ENCODE measurements around the gene VASH2.
"Not testable (repeated sequence)": the region's sequence is repeated elsewhere in the genome, so short reads cannot be mapped to it uniquely, and the experiment has no call there.

Gene VASH2

DNA sequence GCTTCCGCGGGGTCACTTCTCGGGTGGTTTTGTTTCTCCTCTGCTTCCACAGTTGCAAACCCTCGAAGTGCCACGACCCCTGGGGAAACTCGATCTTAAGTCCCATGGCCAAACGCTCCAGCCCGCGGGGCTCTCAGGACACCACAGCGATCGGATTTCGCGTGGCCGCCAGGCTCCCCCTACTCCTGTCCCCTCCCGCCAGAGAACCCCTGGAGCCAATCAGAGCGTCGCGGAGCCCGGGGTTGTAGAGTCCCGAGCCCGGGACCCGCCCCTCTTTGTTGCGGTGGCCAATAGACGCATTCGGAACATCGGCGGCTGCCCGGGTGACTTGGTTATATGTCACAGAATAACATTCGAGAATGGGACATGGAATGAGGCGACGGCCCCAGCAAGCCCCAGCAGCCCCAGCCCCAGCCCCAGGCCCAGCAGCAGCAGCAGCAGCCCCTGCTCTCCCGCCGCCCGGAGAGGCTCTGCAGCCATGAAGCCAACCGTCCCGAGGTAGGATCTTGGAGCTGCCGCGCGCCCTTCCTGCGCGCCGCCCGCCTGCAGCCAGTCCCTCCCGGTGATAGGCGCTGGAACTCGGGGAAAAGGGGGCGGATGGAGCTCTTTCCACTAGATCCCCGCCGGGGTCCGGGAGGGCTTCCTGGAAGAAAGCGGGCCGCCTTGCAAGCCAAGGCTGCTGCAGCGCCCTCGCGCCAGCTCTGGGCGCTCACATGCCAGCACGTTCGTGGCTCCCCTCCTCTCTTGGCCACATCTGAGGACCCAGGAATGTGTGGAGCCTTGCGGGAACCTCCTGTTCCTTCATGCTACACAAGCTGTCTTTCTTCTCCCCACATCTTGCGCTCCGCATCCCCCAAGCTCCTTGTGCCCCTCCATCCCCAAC lies at the start of gene VASH2:
TSS of gene VASH2 (plus strand) at position 299 of the 883 bp plus-strand sequence. CDS start 1,002 bp downstream, outside the sequence.
- DNase-seq (ENCODE audit: insufficient read length, low spot score) (peak; percentile 97), FAIRE-seq (no peak)
- 0 out of 2 replicates have a peak, but pooled peaks have one; percentile 13 for TF ChIP-seq POLR2A (IDR thresholded peaks at IDR 0.05; ENCODE audit: low read depth, low read length)

DNA sequence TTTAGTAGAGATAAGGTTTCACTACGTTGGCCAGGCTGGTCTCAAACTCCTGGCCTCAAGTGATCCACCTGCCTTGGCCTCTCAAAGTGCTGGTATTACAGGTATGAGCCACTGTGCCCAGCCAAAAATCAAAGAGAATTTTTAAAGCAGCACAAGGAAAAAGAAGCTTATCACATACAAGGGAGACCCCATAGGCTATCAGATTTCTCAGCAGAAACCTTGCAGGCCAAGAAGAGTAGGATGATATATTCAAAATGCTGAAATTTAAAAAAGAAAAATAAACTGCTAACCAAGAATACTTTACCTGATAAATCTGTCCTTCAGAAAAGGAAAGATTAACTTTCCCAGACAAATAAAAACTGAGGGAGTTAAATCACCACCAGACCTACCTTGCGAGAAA lies 49.1 kb upstream of the VASH2 start:
- TF ChIP-seq POLR2A (IDR thresholded peaks at IDR 0.05; ENCODE audit: low read depth, low read length): no peak
- FAIRE-seq (no peak), DNase-seq (ENCODE audit: insufficient read length, low spot score) (no peak)

DNA sequence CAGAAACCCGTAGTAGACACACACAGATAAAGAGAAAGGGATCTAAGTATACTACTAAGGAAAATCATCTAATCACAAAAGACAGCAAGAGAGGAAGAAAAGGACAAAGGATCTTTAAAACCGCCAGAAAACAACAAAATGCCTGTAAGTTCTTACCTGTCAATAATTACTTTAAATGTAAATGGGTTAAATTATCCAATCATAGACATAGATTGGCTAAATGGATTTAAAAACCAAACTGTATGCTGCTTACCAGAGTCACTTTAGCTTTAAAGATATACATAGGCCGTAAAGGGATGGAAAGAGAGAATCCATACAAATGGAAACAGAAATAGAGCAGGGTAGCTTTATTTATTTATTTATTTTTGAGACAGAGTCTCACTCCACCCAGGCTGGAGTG lies 48.3 kb upstream of the VASH2 start:
- DNase-seq (ENCODE audit: insufficient read length, low spot score) (no peak), FAIRE-seq (no peak)
- no peak for TF ChIP-seq POLR2A (IDR thresholded peaks at IDR 0.05; ENCODE audit: low read depth, low read length)

DNA sequence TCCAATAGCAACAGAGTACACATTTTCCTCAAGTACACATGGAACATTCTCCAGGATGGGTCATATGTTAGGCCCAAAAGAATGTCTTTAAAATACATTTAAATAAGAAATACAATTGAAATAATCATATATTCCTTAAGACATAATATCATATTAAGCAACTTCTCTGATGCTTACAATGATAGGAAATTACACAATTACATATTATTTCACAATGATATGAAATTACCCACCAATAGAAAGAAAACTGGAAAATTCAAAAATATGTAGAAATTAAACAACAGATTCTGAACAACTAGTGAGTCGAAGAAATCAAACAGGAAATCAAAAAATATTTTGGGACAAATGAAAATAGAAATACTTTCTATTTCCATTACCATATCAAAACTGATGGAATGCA lies 46.7 kb upstream of the VASH2 start:
- DNase-seq (ENCODE audit: insufficient read length, low spot score) (no peak), FAIRE-seq (no peak)
- no peak for TF ChIP-seq POLR2A (IDR thresholded peaks at IDR 0.05; ENCODE audit: low read depth, low read length)

DNA sequence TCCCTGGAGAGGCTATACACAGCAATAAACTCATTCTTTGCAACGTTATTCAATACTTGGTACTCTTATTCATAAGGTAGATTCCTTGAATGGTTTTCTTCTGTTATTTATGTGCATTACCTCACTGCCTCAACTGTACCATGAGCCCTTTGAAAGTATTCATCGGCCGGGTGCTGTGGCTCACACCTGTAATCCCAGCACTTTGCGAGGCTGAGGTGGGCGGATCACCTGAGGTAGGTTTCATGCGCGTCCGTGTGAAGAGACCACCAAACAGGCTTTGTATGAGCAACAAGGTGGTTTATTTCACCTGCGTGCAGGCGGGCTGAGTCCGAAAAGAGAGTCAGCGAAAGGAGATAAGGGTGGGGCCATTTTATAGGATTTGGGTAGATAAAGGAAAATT lies 42.3 kb upstream of the VASH2 start:
- FAIRE-seq: not testable (repeated sequence)

DNA sequence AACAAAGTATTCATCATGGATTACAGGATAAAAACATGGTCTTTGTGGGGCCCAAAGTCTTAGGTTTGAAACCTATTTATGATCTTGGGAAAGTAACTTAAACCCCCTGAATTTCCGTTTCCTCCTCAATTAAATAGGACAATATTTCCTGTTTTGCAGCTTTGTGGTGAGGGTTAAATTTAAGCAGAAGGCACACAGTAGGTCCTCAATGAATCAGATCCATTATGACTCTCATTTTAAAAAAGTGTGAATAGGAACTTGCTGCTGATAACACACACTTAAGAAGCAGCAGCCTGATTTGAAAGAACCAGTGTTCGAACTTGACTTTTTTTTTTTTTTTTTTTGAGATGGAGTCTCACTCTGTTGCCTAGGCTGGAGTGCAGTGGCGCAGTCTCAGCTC lies 41.4 kb upstream of the VASH2 start:
- no peak for TF ChIP-seq POLR2A (IDR thresholded peaks at IDR 0.05; ENCODE audit: low read depth, low read length)
- DNase-seq (ENCODE audit: insufficient read length, low spot score): no peak
- FAIRE-seq: no peak

More for the DNA sequence above, 42.3 kb upstream of the VASH2 start:
- DNase-seq (ENCODE audit: insufficient read length, low spot score): not testable (repeated sequence)

DNA sequence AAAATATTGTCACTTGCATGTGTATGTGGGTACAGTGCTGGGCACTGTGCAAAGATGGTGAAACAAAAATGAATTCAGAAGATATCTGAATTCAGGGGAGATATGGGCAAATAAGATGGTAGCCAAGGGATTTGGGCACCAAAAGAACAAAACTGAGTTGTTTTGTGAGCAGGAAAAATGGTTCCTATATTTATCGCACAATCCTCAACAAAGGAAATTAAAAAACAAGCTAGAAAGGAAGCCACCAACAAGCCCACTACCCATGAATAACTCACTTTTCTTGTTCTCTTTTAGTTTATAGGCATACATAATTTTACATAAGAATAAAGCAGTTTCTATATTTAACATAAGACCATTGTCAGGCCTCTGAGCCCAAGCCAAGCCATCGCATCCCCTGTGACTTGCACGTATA lies 40.7 kb upstream of the VASH2 start:
- DNase-seq (ENCODE audit: insufficient read length, low spot score): no peak
- no peak for FAIRE-seq
- TF ChIP-seq POLR2A (IDR thresholded peaks at IDR 0.05; ENCODE audit: low read depth, low read length): no peak

DNA sequence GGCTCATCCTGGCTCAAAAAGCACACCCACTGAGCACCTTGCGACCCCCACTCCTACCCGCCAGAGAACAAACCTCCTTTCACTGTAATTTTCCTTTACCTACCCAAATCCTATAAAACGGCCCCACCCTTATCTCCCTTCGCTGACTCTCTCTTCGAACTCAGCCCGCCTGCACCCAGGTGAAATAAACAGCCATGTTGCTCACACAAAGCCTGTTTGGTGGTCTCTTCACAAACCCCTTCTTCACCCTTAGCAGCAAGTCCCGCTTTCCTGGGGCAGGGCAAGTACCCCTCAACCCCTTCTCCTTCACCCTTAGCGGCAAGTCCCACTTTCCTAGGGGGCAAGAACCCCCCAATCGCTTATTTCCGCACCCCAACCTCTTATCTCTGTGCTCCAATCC lies 40.1 kb upstream of the VASH2 start:
- DNase-seq (ENCODE audit: insufficient read length, low spot score); FAIRE-seq: not testable (repeated sequence)

DNA sequence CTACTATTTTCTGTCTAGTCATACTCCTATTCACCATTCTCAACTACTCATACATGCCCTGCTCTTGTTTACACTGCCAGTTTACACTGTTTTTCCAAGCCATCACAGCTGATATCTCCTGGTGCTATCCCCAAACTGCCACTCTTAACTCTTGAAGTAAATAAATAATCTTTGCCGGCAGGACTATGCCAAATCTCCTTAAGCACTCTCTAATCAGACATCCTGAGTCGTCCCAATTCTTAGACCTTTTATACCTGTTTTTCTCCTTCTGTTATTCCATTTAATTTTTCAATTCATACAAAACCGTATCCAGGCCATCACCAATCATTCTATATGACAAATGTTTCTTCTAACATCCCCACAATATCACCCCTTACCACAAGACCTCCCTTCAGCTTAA lies 36.7 kb upstream of the VASH2 start:
- FAIRE-seq; DNase-seq (ENCODE audit: insufficient read length, low spot score): not testable (repeated sequence)

DNA sequence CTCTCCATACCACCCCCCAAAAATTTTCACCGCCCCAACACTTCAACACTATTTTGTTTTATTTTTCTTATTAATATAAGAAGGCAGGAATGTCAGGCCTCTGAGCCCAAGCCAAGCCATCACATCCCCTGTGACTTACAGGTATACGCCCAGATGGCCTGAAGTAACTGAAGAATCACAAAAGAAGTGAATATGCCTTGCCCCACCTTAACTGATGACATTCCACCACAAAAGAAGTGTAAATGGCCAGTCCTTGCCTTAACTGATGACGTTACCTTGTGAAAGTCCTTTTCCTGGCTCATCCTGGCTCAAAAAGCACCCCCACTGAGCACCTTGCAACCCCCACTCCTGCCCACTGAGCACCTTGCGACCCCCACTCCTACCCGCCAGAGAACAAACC lies 36.2 kb upstream of the VASH2 start:
- not testable (repeated sequence) for FAIRE-seq; DNase-seq (ENCODE audit: insufficient read length, low spot score)

DNA sequence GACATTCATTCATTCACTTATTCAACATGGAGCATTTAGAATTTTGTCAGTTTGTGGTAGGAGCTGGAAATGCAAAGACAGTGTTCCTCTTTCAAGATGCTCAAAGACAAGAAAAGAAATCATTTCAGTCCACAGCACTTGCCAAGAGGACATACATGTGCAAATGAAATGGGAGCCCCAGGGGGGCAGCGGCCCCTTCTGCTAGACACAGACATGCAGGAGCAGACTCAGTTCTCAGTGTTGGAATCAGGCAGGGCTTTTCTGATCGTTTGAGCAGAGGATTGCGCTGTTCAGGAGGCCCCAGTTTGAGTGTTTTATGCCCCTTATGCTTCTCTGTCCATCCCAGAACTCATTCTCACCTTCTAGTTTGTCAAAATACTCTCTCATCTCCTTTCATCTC lies 35.6 kb upstream of the VASH2 start:
- DNase-seq (ENCODE audit: insufficient read length, low spot score) (no peak), FAIRE-seq (no peak)
- no peak for TF ChIP-seq POLR2A (IDR thresholded peaks at IDR 0.05; ENCODE audit: low read depth, low read length)

DNA sequence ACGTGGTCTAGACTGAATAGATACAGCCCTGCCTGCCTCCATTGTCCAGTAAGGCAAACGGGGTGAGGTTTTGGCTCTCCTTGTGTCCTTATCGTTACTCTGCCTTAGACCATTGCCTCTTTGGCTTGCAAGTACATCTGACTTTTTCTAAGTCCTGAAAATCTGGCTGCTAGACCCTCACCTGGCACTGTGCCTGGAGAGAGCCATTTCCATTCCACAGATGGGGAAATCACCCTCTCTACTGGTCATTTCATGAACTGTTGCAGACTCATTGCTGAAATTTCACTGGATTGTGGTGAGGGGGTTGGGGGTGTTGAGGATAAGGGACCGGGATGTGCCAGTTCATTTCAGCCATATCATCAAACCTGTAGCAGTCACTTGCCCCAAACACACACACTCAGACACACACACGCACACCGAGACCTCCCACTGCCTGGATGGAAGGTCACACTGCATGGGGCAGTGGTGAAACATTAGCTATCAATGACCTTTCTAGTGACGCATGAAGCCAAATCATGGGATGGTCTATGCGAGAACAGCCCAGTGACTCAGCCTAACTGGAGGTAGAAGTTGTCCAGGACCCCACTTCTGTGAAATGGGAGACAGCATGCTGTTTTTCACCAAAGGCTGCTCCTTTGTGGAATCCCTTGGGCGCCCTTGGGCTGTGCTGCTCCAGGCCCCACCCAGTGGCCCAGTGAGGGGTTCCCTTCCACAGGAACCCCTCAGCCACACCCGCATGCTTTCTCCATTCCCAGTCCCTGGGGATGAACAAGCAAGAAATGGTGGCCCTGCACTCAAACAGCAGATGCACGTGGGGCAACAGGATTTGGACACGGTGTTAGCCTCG lies 34.9 kb upstream of the VASH2 start:
- DNase-seq (ENCODE audit: insufficient read length, low spot score) (no peak), FAIRE-seq (no peak)
- no peak for TF ChIP-seq POLR2A (IDR thresholded peaks at IDR 0.05; ENCODE audit: low read depth, low read length)

DNA sequence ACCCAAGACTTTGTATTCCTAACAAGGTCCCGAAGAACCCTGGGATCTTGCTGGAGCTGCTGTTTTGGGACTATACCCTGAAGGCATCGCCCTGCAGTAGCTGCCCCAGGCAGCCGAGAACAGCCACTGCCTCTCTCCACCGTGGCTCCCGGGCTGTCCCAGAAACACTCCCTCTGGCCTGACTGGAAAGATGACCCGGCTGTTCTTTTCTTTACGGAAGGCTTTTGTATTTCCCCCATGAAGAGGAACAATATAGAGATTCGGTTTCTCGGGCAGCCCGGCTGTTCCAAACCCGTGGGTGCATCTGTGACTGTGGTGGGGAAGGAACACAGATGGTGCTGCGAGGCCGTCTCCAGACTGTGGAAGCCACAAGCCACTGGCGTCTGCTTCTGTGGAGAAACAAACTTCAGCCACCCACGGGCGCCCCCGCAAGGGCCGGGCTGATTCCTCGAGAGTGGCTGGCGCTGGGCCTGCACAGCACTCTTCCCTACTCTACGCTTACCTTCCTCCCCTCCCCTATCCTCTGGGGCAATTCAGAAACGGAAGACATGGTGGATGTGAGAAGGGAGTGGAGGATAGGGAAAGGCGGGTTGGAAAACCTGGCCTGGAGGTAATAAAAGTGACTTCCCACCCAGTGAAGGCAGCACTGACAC lies 33.7 kb upstream of the VASH2 start:
- TF ChIP-seq POLR2A (IDR thresholded peaks at IDR 0.05; ENCODE audit: low read depth, low read length): no peak
- FAIRE-seq (no peak), DNase-seq (ENCODE audit: insufficient read length, low spot score) (no peak)

DNA sequence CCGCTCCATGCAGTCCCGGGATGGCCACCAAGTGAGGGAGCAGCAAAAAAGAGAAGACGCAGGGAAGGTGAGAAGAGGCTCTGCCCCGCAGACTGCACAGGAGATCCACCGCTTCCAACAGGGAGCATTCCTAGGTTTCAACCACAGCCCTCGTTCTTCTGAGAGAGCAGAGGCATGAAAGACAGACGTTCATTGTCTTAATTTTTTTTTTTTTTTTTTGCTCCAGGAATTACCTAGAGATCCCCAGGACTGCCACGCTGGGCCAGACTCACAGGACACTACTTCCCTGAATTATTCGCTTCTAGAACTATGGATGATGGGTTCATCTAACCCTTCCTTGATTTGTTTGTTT lies 33.2 kb upstream of the VASH2 start:
- FAIRE-seq: no peak
- no peak for DNase-seq (ENCODE audit: insufficient read length, low spot score)
- TF ChIP-seq POLR2A (IDR thresholded peaks at IDR 0.05; ENCODE audit: low read depth, low read length): no peak
